Suprapubic skin (tissue), 4 donors: ENCODE results near the gene MED17. TPM values are rescaled to one million over a fixed set of nuclear protein-coding genes. Genes with fewer than 3 reads are reported as not detected.
"Not testable (repeated sequence)": the region's sequence is repeated elsewhere in the genome, so short reads cannot be mapped to it uniquely, and the experiment has no call there.

Source experiments
- DNase-seq, 2 donors: peaks; one replicate each; pipeline ENCODE4 v3.0.0-alpha.2; 2019; ENCODE audit warnings: low spot score in 2 of 2
- H3K27ac ChIP-seq: fragments of 200-600 bp; sonication (generic); one replicate; pipeline ENCODE4 v1.5.1; 2019
- H3K27me3 ChIP-seq: fragments of 200-600 bp; sonication (generic); one replicate; pipeline ENCODE4 v1.5.1; 2019
- H3K36me3 ChIP-seq: fragments of 200-600 bp; sonication (generic); one replicate; pipeline ENCODE4 v1.5.1; 2019
- H3K4me1 ChIP-seq: fragments of 200-600 bp; sonication (generic); one replicate; pipeline ENCODE4 v1.5.1; 2019
- H3K4me3 ChIP-seq: fragments of 200-600 bp; sonication (generic); one replicate; pipeline ENCODE4 v1.5.1; 2019; ENCODE audit warnings: mild to moderate bottlenecking
- H3K9me3 ChIP-seq: fragments of 200-600 bp; sonication (generic); one replicate; pipeline ENCODE4 v1.5.1; 2019
- CTCF ChIP-seq, 2 donors: fragments of 200-600 bp in 1 of 2; fragments of 450-650 bp in 1 of 2; sonication (generic) in 1 of 2; IDR thresholded peaks; one replicate each; pipeline ENCODE4 v1.5.1; 2016 to 2019; ENCODE audit warnings: antibody characterized with exemption in 2 of 2, mild to moderate bottlenecking in 1 of 2, moderate library complexity in 1 of 2
- EP300 ChIP-seq: sonication (generic); formaldehyde crosslinking; IDR thresholded peaks from one replicate; pipeline ENCODE4 v1.6.1; 2017; ENCODE audit warnings: antibody characterized with exemption
- POLR2A ChIP-seq, 2 donors: fragments of 450-650 bp; IDR thresholded peaks; one replicate each; pipeline ENCODE4 v1.6.1; 2017; ENCODE audit warnings: antibody characterized with exemption in 2 of 2, mild to moderate bottlenecking in 2 of 2, moderate library complexity in 2 of 2
- POLR2AphosphoS5 ChIP-seq, 3 donors: sonication (generic); formaldehyde crosslinking; IDR thresholded peaks; one replicate each; pipeline ENCODE4 v1.6.1; 2017; ENCODE audit warnings: antibody characterized with exemption in 3 of 3
- WGBS: methylation state at CpG from one replicate; pipeline ENCODE4 v1.1.5; 2018; 5-methylcytosine and 5-hydroxymethylcytosine counted together
- total RNA-seq, 4 donors: library from RNA; depleted of rRNA; stranded (reverse); fragments of >200 nt; gene quantifications; one replicate each; pipeline ENCODE4 v1.1.0, GENCODE V29; 2016

The MED17 gene
- total RNA-seq, 4 donors from 2014 or later: 20.3 to 32.2 (median 29.2) TPM

- no peaks in the 10 kb centered on the region for H3K4me1 ChIP-seq
- no peaks in the 10 kb centered on the region for H3K36me3 ChIP-seq
- H3K4me3 ChIP-seq: no peak overlapping the region
- no peaks in the 10 kb centered on the region for H3K9me3 ChIP-seq
- no peak overlapping the region for H3K27ac ChIP-seq
- WGBS: 91% methylated on average over 3 of the region's 3 CpGs
- no peaks in the 10 kb centered on the region for H3K27me3 ChIP-seq
- TF ChIP-seq POLR2AphosphoS5 (IDR thresholded peaks at IDR 0.05) (no peak), CTCF (IDR thresholded peaks at IDR 0.05) (no peak)
- DNase-seq: no peak
Measured at GRCh38 chr11:93773045-93773477, 11.0 kb upstream of the MED17 start.

GRCh38 chr11:93773601-93774200 is 10.4 kb upstream of the MED17 start:
- Histone ChIP-seq H3K27ac (no peak overlapping the region), H3K9me3 (no peaks in the 10 kb centered on the region), H3K4me1 (no peaks in the 10 kb centered on the region), H3K36me3 (no peaks in the 10 kb centered on the region), H3K27me3 (no peaks in the 10 kb centered on the region), H3K4me3 (no peak overlapping the region)
- DNase-seq: no peak
- 93% methylated on average over 3 of the region's 10 CpGs for WGBS
- TF ChIP-seq POLR2A (IDR thresholded peaks at IDR 0.05): no peak
- no peak for TF ChIP-seq EP300
- TF ChIP-seq POLR2AphosphoS5 (IDR thresholded peaks at IDR 0.05): no peak
- no peak for TF ChIP-seq CTCF (IDR thresholded peaks at IDR 0.05)

- 87% methylated on average over 3 of the region's 3 CpGs for WGBS
- H3K27ac ChIP-seq: not testable (repeated sequence)
Measured at GRCh38 chr11:93774560-93774959, 9.5 kb upstream of the MED17 start.

GRCh38 chr11:93775289-93775688 is 8.8 kb upstream of the MED17 start:
- Histone ChIP-seq H3K4me3 (no peak overlapping the region), H3K9me3 (no peaks in the 10 kb centered on the region), H3K27me3 (no peaks in the 10 kb centered on the region), H3K36me3 (no peaks in the 10 kb centered on the region), H3K27ac (no peak overlapping the region), H3K4me1 (no peaks in the 10 kb centered on the region)
- TF ChIP-seq CTCF (IDR thresholded peaks at IDR 0.05): no peak
- no peak for TF ChIP-seq POLR2A (IDR thresholded peaks at IDR 0.05)
- TF ChIP-seq POLR2AphosphoS5 (IDR thresholded peaks at IDR 0.05): no peak
- no peak for TF ChIP-seq EP300
- WGBS: 58% methylated on average over 2 of the region's 2 CpGs
- DNase-seq: no peak

More at GRCh38 chr11:93774560-93774959, 9.5 kb upstream of the MED17 start:
- not testable (repeated sequence) for H3K9me3 ChIP-seq, H3K4me1 ChIP-seq, DNase-seq, H3K27me3 ChIP-seq, H3K36me3 ChIP-seq, H3K4me3 ChIP-seq

- no peak overlapping the region for H3K27ac ChIP-seq
- H3K4me1 ChIP-seq: peaks cover 29% of the 10 kb centered on the region
Measured at GRCh38 chr11:93783362-93783761, 720 bp upstream of the MED17 start.

More at GRCh38 chr11:93783362-93783761, 720 bp upstream of the MED17 start:
- no peaks in the 10 kb centered on the region for H3K9me3 ChIP-seq
- H3K36me3 ChIP-seq: peaks cover 2% of the 10 kb centered on the region
- no peak for TF ChIP-seq CTCF (IDR thresholded peaks at IDR 0.05)
- no peak for TF ChIP-seq POLR2AphosphoS5 (IDR thresholded peaks at IDR 0.05)
- no peak for TF ChIP-seq POLR2A (IDR thresholded peaks at IDR 0.05)
- no peak for TF ChIP-seq EP300
- no peak for DNase-seq
- no peaks in the 10 kb centered on the region for H3K27me3 ChIP-seq
- peak overlapping the region; percentile 78 for H3K4me3 ChIP-seq
- 51% methylated on average over 7 of the region's 7 CpGs for WGBS
